GM23338 (cell line): ENCODE results near the gene WASF2.

Experiments
- CREB1 ChIP-seq: fragments of 250-450 bp; sonication (Bioruptor Pico); IDR thresholded peaks from 2 replicates; pipeline ENCODE4 v1.5.0; 2020; ENCODE audit warnings: low read depth, mild to moderate bottlenecking, moderate library complexity
- EZH2 ChIP-seq: fragments of 200-600 bp; sonication (generic); IDR thresholded peaks from one replicate; pipeline ENCODE4 v1.8.0; 2017; ENCODE audit warnings: antibody characterized with exemption, mild to moderate bottlenecking, low read depth; ENCODE audit not compliant: unreplicated experiment
- EZH2phosphoT487 ChIP-seq: fragments of 200-600 bp; sonication (generic); IDR thresholded peaks from one replicate; pipeline ENCODE4 v1.8.1; 2018; ENCODE audit warnings: antibody characterized with exemption; ENCODE audit not compliant: unreplicated experiment
- JUNB ChIP-seq: IDR thresholded peaks from one replicate; pipeline ENCODE4 v1.6.1; 2016; ENCODE audit warnings: antibody characterized with exemption; ENCODE audit not compliant: unreplicated experiment
- POLR2AphosphoS5 ChIP-seq: IDR thresholded peaks from 2 replicates; pipeline ENCODE4 v1.6.1; 2016; ENCODE audit warnings: antibody characterized with exemption, low read depth
- STAT1 ChIP-seq: IDR thresholded peaks from one replicate; pipeline ENCODE4 v1.6.1; 2016; ENCODE audit warnings: antibody characterized with exemption; ENCODE audit not compliant: unreplicated experiment
- ZNF331 ChIP-seq: fragments of 250-450 bp; sonication (Bioruptor Pico); IDR thresholded peaks from 2 replicates; pipeline ENCODE4 v1.5.0; 2020; ENCODE audit warnings: low read depth, mild to moderate bottlenecking, moderate library complexity
- TF ChIP-seq, protein P1 (sequence below), 2 experiments: fragments of 200-600 bp in 1 of 2; sonication (generic) in 1 of 2; conservative IDR thresholded peaks; 2 replicates each; pipeline versions ENCODE4 v1.5.1 to v1.6.1; 2016 to 2017; ENCODE audit warnings: antibody characterized with exemption in 2 of 2, low read depth in 2 of 2, mild to moderate bottlenecking in 2 of 2, moderate library complexity in 1 of 2
- TF ChIP-seq, protein P2 (sequence below): IDR thresholded peaks from one replicate; pipeline ENCODE4 v1.6.1; 2018; ENCODE audit warnings: antibody characterized with exemption; ENCODE audit not compliant: unreplicated experiment
- TF ChIP-seq, protein P3 (sequence below): fragments of 250-450 bp; sonication (Bioruptor Pico); IDR thresholded peaks from 2 replicates; pipeline ENCODE4 v1.5.0; 2020; ENCODE audit warnings: mild to moderate bottlenecking, moderate library complexity

DNA sequence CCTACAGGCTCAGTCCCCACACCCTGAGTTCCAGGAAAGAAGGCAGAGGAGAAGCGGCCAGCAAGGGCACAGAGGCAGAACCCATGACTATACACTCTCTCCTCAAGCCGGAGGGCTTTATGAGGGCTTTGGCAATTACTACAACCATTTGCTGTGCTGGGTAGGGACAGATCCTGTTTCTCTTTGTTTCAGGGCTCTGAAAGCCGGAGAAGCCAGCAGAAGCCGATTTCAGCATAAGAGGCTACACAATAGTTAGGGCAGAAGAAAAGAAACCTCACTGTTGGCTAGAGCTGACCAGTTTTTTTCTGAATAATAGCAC lies 83.6 kb downstream of the WASF2 start:
- TF ChIP-seq POLR2AphosphoS5 (no peak), EZH2phosphoT487 (no peak), EZH2 (no peak), JUNB (no peak), CREB1 (no peak), ZNF331 (CRISPR knock-in tag) (no peak), STAT1 (no peak)
- TF ChIP-seq, protein P1, sequence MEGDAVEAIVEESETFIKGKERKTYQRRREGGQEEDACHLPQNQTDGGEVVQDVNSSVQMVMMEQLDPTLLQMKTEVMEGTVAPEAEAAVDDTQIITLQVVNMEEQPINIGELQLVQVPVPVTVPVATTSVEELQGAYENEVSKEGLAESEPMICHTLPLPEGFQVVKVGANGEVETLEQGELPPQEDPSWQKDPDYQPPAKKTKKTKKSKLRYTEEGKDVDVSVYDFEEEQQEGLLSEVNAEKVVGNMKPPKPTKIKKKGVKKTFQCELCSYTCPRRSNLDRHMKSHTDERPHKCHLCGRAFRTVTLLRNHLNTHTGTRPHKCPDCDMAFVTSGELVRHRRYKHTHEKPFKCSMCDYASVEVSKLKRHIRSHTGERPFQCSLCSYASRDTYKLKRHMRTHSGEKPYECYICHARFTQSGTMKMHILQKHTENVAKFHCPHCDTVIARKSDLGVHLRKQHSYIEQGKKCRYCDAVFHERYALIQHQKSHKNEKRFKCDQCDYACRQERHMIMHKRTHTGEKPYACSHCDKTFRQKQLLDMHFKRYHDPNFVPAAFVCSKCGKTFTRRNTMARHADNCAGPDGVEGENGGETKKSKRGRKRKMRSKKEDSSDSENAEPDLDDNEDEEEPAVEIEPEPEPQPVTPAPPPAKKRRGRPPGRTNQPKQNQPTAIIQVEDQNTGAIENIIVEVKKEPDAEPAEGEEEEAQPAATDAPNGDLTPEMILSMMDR (conservative IDR thresholded peaks at IDR 0.05; ENCODE audit: low read depth in 2 of 2), result no peak
- TF ChIP-seq, protein P2, sequence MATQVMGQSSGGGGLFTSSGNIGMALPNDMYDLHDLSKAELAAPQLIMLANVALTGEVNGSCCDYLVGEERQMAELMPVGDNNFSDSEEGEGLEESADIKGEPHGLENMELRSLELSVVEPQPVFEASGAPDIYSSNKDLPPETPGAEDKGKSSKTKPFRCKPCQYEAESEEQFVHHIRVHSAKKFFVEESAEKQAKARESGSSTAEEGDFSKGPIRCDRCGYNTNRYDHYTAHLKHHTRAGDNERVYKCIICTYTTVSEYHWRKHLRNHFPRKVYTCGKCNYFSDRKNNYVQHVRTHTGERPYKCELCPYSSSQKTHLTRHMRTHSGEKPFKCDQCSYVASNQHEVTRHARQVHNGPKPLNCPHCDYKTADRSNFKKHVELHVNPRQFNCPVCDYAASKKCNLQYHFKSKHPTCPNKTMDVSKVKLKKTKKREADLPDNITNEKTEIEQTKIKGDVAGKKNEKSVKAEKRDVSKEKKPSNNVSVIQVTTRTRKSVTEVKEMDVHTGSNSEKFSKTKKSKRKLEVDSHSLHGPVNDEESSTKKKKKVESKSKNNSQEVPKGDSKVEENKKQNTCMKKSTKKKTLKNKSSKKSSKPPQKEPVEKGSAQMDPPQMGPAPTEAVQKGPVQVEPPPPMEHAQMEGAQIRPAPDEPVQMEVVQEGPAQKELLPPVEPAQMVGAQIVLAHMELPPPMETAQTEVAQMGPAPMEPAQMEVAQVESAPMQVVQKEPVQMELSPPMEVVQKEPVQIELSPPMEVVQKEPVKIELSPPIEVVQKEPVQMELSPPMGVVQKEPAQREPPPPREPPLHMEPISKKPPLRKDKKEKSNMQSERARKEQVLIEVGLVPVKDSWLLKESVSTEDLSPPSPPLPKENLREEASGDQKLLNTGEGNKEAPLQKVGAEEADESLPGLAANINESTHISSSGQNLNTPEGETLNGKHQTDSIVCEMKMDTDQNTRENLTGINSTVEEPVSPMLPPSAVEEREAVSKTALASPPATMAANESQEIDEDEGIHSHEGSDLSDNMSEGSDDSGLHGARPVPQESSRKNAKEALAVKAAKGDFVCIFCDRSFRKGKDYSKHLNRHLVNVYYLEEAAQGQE, result no peak
- TF ChIP-seq, protein P3, sequence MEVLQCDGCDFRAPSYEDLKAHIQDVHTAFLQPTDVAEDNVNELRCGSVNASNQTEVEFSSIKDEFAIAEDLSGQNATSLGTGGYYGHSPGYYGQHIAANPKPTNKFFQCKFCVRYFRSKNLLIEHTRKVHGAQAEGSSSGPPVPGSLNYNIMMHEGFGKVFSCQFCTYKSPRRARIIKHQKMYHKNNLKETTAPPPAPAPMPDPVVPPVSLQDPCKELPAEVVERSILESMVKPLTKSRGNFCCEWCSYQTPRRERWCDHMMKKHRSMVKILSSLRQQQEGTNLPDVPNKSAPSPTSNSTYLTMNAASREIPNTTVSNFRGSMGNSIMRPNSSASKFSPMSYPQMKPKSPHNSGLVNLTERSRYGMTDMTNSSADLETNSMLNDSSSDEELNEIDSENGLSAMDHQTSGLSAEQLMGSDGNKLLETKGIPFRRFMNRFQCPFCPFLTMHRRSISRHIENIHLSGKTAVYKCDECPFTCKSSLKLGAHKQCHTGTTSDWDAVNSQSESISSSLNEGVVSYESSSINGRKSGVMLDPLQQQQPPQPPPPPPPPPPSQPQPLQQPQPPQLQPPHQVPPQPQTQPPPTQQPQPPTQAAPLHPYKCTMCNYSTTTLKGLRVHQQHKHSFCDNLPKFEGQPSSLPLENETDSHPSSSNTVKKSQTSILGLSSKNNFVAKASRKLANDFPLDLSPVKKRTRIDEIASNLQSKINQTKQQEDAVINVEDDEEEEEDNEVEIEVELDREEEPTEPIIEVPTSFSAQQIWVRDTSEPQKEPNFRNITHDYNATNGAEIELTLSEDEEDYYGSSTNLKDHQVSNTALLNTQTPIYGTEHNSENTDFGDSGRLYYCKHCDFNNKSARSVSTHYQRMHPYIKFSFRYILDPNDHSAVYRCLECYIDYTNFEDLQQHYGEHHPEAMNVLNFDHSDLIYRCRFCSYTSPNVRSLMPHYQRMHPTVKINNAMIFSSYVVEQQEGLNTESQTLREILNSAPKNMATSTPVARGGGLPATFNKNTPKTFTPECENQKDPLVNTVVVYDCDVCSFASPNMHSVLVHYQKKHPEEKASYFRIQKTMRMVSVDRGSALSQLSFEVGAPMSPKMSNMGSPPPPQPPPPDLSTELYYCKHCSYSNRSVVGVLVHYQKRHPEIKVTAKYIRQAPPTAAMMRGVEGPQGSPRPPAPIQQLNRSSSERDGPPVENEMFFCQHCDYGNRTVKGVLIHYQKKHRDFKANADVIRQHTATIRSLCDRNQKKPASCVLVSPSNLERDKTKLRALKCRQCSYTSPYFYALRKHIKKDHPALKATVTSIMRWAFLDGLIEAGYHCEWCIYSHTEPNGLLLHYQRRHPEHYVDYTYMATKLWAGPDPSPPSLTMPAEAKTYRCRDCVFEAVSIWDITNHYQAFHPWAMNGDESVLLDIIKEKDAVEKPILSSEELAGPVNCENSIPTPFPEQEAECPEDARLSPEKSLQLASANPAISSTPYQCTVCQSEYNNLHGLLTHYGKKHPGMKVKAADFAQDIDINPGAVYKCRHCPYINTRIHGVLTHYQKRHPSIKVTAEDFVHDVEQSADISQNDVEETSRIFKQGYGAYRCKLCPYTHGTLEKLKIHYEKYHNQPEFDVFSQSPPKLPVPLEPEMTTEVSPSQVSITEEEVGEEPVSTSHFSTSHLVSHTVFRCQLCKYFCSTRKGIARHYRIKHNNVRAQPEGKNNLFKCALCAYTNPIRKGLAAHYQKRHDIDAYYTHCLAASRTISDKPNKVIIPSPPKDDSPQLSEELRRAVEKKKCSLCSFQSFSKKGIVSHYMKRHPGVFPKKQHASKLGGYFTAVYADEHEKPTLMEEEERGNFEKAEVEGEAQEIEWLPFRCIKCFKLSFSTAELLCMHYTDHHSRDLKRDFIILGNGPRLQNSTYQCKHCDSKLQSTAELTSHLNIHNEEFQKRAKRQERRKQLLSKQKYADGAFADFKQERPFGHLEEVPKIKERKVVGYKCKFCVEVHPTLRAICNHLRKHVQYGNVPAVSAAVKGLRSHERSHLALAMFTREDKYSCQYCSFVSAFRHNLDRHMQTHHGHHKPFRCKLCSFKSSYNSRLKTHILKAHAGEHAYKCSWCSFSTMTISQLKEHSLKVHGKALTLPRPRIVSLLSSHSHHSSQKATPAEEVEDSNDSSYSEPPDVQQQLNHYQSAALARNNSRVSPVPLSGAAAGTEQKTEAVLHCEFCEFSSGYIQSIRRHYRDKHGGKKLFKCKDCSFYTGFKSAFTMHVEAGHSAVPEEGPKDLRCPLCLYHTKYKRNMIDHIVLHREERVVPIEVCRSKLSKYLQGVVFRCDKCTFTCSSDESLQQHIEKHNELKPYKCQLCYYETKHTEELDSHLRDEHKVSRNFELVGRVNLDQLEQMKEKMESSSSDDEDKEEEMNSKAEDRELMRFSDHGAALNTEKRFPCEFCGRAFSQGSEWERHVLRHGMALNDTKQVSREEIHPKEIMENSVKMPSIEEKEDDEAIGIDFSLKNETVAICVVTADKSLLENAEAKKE (CRISPR knock-in tag), result no peak
